Gastroesophageal sphincter (tissue), 3 donors: ENCODE data around the gene CCND1.

Source experiments
- CTCF ChIP-seq, 4 experiments: fragments of 200-600 bp in 2 of 4; fragments of 450-650 bp in 2 of 4; sonication (generic) in 1 of 4; IDR thresholded peaks; one replicate each; pipeline ENCODE4 v1.5.1; 2017 to 2019; ENCODE audit warnings: antibody characterized with exemption in 4 of 4, mild to moderate bottlenecking in 2 of 4, moderate library complexity in 2 of 4
- EP300 ChIP-seq: sonication (generic); formaldehyde crosslinking; IDR thresholded peaks from one replicate; pipeline ENCODE4 v1.6.1; 2017; ENCODE audit warnings: antibody characterized with exemption, mild to moderate bottlenecking
- POLR2A ChIP-seq, 2 donors: fragments of 450-650 bp; IDR thresholded peaks; one replicate each; pipeline ENCODE4 v1.6.1; 2017; ENCODE audit warnings: antibody characterized with exemption in 2 of 2, mild to moderate bottlenecking in 2 of 2, moderate library complexity in 1 of 2
- POLR2AphosphoS5 ChIP-seq: sonication (generic); formaldehyde crosslinking; IDR thresholded peaks from one replicate; pipeline ENCODE4 v1.6.1; 2017; ENCODE audit warnings: antibody characterized with exemption

DNA sequence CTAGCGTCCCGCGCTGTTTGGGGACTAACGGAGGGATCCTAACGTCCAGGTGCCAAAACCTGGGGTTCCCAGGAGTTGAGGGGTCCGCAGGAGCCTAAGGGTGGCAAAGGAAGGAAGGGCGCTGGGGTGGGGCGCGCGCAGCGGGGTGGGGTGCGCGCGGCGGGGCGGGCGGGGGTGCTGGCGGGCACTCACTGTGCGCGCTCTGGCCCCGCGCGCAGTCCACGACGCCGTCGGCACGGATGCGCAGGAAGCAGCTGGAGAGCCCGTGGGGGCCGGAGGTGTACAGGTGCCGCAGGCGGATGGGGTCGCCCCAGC is 62.5 kb downstream of the CCND1 start:
- TF ChIP-seq POLR2AphosphoS5 (no peak), EP300 (no peak), CTCF (IDR thresholded peaks at IDR 0.05) (no peak), POLR2A (IDR thresholded peaks at IDR 0.05) (no peak)
